Activated naive CD4-positive, alpha-beta T cell treated with anti-CD3 and anti-CD28 coated beads for 36 hours (primary cell): ENCODE data around the gene MAMSTR. TPM values are rescaled to one million over a fixed set of nuclear protein-coding genes. Genes with fewer than 3 reads are reported as not detected.
A peak's percentile ranks its signal among the peaks of the same experiment; 100 is the strongest.
"Not testable (repeated sequence)": the region's sequence is repeated elsewhere in the genome, so short reads cannot be mapped to it uniquely, and the experiment has no call there.

ENCODE experiments used
- CTCF ChIA-PET: fragments of 350-600 bp; sonication (Branson Sonifier 250); formaldehyde crosslinking; loops from one replicate; lab custom pipeline; 2021; ENCODE audit warnings: antibody characterized with exemption; lab: Charles Lee
- DNase-seq: peaks from one replicate; pipeline ENCODE4 v3.0.0-alpha.2; 2020
- H3K27ac Mint-ChIP-seq: one replicate; pipeline ENCODE4 v1.8.0; 2021; ENCODE audit warnings: mild to moderate bottlenecking, mixed read lengths
- H3K27me3 Mint-ChIP-seq: one replicate; pipeline ENCODE4 v1.8.0; 2021; ENCODE audit warnings: low read depth, mixed read lengths
- H3K36me3 Mint-ChIP-seq: one replicate; pipeline ENCODE4 v1.8.0; 2021; ENCODE audit warnings: low read depth, mixed read lengths
- H3K4me1 Mint-ChIP-seq: one replicate; pipeline ENCODE4 v1.8.0; 2021; ENCODE audit warnings: low read depth, mixed read lengths
- H3K4me3 Mint-ChIP-seq: one replicate; pipeline ENCODE4 v1.8.0; 2021; ENCODE audit warnings: mild to moderate bottlenecking, moderate library complexity, mixed read lengths
- H3K9me3 Mint-ChIP-seq: one replicate; pipeline ENCODE4 v1.8.0; 2021; ENCODE audit warnings: mixed read lengths
- intact Hi-C: fragments of 100-400 bp; cut with micrococcal nuclease; formaldehyde crosslinking; loops from one replicate; pipeline ENCODE4 v1.15.1; 2023
- total RNA-seq, 2 experiments: library from RNA; stranded (reverse); gene quantifications; one replicate each; pipeline ENCODE4 v1.2.3, GENCODE V29; 2021

The MAMSTR gene
- total RNA-seq, 2 experiments from 2014 or later: 0.44 to 0.57 TPM

- no peaks in the 10 kb centered on the region for H3K9me3 Mint-ChIP-seq
- intact Hi-C loops: no loop called here
- H3K27ac Mint-ChIP-seq: no peak overlapping the region
- no peaks in the 10 kb centered on the region for H3K4me1 Mint-ChIP-seq
- no peak for DNase-seq
- no peaks in the 10 kb centered on the region for H3K36me3 Mint-ChIP-seq
- no peaks in the 10 kb centered on the region for H3K27me3 Mint-ChIP-seq
- H3K4me3 Mint-ChIP-seq: no peak overlapping the region
- CTCF ChIA-PET: no interaction called here
Observed at GRCh38 chr19:48689449-48689848, 30.1 kb downstream of the MAMSTR start.

DNA sequence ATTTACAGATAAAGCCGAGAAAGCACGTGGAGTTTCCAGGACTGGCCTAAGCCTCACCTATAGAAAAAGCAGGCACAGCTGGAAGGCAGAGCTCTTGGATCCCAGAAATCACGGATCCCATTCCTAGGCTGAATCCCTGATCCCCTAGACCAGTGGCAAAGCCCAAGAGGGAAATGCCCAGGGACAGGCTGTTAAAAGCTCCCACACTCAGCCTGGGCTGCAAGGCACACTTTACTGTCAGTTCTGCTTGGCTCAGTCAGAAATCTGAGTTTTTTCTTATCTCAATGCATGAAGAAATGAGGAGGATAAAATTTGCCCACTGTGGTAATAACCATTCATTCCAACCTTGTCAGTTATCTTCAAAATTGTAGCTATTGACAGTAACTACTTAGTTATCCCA, 31.7 kb downstream of the MAMSTR start:
- no peak overlapping the region for H3K27ac Mint-ChIP-seq
- no peaks in the 10 kb centered on the region for H3K36me3 Mint-ChIP-seq
- no peak overlapping the region for H3K4me3 Mint-ChIP-seq
- no peak for DNase-seq
- CTCF ChIA-PET: interaction anchor here (1.1 to 1.4 kb wide), 3 partner anchors 12 to 108 kb away, joined by 3 read pairs; no protein-coding TSS in a partner anchor
- H3K4me1 Mint-ChIP-seq: no peaks in the 10 kb centered on the region
- H3K27me3 Mint-ChIP-seq: no peaks in the 10 kb centered on the region
- intact Hi-C loops: no loop called here
- H3K9me3 Mint-ChIP-seq: no peaks in the 10 kb centered on the region

- H3K27ac Mint-ChIP-seq, intact Hi-C loops, H3K4me3 Mint-ChIP-seq, H3K36me3 Mint-ChIP-seq, H3K27me3 Mint-ChIP-seq, H3K4me1 Mint-ChIP-seq, H3K9me3 Mint-ChIP-seq, DNase-seq: not testable (repeated sequence)
- CTCF ChIA-PET: interaction anchor here (0.6 to 1.4 kb wide), 2 partner anchors 109 to 352 kb away, joined by 3 read pairs; no protein-coding TSS in a partner anchor
Observed at GRCh38 chr19:48686637-48687036, 32.9 kb downstream of the MAMSTR start.

GRCh38 chr19:48686088-48686487, 33.4 kb downstream of the MAMSTR start:
- H3K9me3 Mint-ChIP-seq: no peaks in the 10 kb centered on the region
- CTCF ChIA-PET: no interaction called here

DNA sequence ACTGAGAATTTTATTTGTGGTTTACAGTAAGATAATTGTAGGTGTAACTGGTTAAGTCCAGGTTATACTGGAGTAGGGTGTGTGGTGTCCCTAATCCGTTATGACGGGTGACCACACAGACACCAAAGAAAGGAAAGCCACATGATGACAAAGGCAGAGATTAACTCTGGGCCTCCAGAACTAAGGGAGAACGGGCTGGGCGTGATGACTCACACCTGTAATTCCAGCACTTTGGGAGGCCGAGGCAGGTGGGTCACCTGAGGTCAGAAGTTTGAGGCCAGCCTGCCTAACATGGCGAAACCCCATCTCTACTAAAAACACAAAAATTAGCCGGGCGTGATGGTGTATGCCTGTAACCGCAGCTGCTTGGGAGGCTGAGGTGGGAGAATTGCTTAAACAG, 33.9 kb downstream of the MAMSTR start:
- H3K9me3 Mint-ChIP-seq: no peaks in the 10 kb centered on the region
- no peaks in the 10 kb centered on the region for H3K27me3 Mint-ChIP-seq
- H3K4me1 Mint-ChIP-seq: no peaks in the 10 kb centered on the region
- intact Hi-C loops: no loop called here
- DNase-seq: no peak
- no peak overlapping the region for H3K4me3 Mint-ChIP-seq
- CTCF ChIA-PET: no interaction called here
- no peak overlapping the region for H3K27ac Mint-ChIP-seq
- H3K36me3 Mint-ChIP-seq: no peaks in the 10 kb centered on the region

More at GRCh38 chr19:48686088-48686487, 33.4 kb downstream of the MAMSTR start:
- intact Hi-C loops: no loop called here
- no peak for DNase-seq
- no peak overlapping the region for H3K27ac Mint-ChIP-seq
- H3K4me1 Mint-ChIP-seq: no peaks in the 10 kb centered on the region
- H3K36me3 Mint-ChIP-seq: no peaks in the 10 kb centered on the region
- H3K4me3 Mint-ChIP-seq: no peak overlapping the region
- H3K27me3 Mint-ChIP-seq: no peaks in the 10 kb centered on the region

GRCh38 chr19:48683349-48683748, 36.2 kb downstream of the MAMSTR start:
- Mint-ChIP-seq H3K9me3 (no peaks in the 10 kb centered on the region), H3K36me3 (no peaks in the 10 kb centered on the region), H3K27ac (no peak overlapping the region), H3K4me3 (peak overlapping the region; percentile 4), H3K4me1 (no peaks in the 10 kb centered on the region), H3K27me3 (no peaks in the 10 kb centered on the region)
- intact Hi-C loops: no loop called here
- CTCF ChIA-PET: interaction anchor here (0.7 kb wide), 1 partner anchor 1469 kb away, joined by 4 read pairs; no protein-coding TSS in a partner anchor
- DNase-seq: peak; percentile 43

DNA sequence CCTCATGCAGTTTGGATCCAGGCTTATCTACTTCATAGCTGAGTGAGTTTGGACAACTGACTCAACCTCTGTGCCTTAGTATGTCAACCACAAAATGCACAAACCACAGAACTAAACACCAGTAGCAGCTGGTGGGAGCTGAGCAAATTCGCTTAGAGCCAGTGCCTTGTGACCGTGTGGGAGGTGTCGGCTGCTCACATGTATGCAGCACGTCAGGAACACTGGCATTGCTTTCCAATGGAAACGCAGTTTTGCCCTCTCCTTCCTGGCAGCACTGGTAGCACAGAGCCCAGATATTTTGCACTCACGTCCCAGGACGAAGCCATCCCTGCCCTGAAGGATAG, 38.4 kb downstream of the MAMSTR start:
- intact Hi-C loops: no loop called here
- no peaks in the 10 kb centered on the region for H3K36me3 Mint-ChIP-seq
- no peaks in the 10 kb centered on the region for H3K27me3 Mint-ChIP-seq
- H3K4me1 Mint-ChIP-seq: no peaks in the 10 kb centered on the region
- no peak overlapping the region for H3K4me3 Mint-ChIP-seq
- no peak for DNase-seq
- H3K9me3 Mint-ChIP-seq: no peaks in the 10 kb centered on the region
- CTCF ChIA-PET: interaction anchor here (1.0 kb wide), 1 partner anchor 32 kb away, joined by 3 read pairs; no protein-coding TSS in a partner anchor
- no peak overlapping the region for H3K27ac Mint-ChIP-seq

DNA sequence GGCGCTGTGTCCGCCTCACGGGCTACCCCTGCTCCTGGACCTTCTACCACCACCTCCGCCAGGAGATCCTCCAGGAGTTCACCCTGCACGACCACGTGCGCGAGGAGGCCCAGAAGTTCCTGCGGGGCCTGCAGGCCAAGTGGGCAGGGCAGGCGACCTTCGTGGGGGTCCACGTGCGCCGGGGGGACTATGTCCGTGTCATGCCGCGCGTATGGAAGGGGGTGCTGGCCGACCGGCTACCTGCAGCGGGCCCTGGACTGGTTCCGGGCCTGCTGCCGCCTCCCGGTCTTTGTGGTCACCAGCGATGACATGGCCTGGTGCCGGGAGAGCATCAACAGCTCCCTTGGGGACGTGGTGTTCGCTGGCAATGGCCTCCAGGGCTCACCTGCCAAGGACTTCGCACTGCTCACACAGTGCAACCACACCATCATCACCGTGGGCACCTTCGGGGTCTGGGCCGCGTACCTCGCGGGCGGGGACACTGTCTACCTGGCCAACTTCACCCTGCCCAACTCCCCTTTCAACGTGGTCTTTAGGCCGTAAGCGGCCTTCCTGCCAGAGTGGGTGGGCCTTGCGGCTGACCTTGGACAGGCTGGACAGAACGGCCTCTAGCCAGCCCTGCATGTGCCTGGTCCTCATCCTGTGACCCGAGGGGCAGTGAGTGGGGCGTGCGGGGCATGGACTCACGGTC, 38.9 kb downstream of the MAMSTR start:
- DNase-seq: no peak
- Mint-ChIP-seq H3K4me3 (no peak overlapping the region), H3K27ac (no peak overlapping the region)

GRCh38 chr19:48680006-48680405, 39.5 kb downstream of the MAMSTR start:
- CTCF ChIA-PET, H3K27ac Mint-ChIP-seq, H3K4me1 Mint-ChIP-seq, H3K36me3 Mint-ChIP-seq, H3K4me3 Mint-ChIP-seq, DNase-seq, H3K27me3 Mint-ChIP-seq, intact Hi-C loops, H3K9me3 Mint-ChIP-seq: not testable (repeated sequence)

More for the DNA sequence above, 38.9 kb downstream of the MAMSTR start:
- no peaks in the 10 kb centered on the region for H3K27me3 Mint-ChIP-seq
- H3K9me3 Mint-ChIP-seq: no peaks in the 10 kb centered on the region
- no peaks in the 10 kb centered on the region for H3K4me1 Mint-ChIP-seq
- CTCF ChIA-PET: interaction anchor here (1.0 kb wide), 1 partner anchor 32 kb away, joined by 3 read pairs; no protein-coding TSS in a partner anchor
- intact Hi-C loops: no loop called here
- no peaks in the 10 kb centered on the region for H3K36me3 Mint-ChIP-seq

DNA sequence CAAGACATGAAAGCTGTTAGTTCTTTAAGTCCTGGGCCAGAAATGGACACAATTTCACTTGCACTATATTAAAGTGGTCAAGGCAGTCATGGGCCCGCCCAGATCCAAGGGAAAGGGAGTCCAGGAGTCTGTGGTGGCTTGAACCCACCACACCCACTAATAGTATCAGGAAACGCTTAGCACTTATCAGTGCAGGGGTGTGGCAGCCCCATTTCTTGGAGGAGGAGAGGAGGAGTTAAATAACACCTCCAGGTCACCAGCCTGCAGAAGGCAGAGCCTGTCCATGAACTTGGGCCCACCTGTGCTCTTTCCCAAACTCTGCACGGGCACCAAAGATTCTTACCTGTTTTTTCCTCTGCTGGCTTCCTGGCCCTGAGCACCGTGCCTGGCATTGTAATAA, 41.3 kb downstream of the MAMSTR start:
- CTCF ChIA-PET: interaction anchor here (0.7 to 1.2 kb wide), 3 partner anchors 12 to 404 kb away, joined by 3 to 5 read pairs (median 3); partner anchors contain the start of gene CA11
- no peak for DNase-seq
- H3K36me3 Mint-ChIP-seq: no peaks in the 10 kb centered on the region

GRCh38 chr19:48676887-48677286, 42.6 kb downstream of the MAMSTR start:
- DNase-seq: no peak
- intact Hi-C loops: no loop called here
- Mint-ChIP-seq H3K9me3 (no peaks in the 10 kb centered on the region), H3K27me3 (no peaks in the 10 kb centered on the region), H3K4me3 (no peak overlapping the region), H3K36me3 (no peaks in the 10 kb centered on the region), H3K4me1 (peaks cover 5% of the 10 kb centered on the region), H3K27ac (no peak overlapping the region)
- CTCF ChIA-PET: interaction anchor here (1.4 kb wide), 1 partner anchor 187 kb away, joined by 9 read pairs; no protein-coding TSS in a partner anchor

More for the DNA sequence above, 41.3 kb downstream of the MAMSTR start:
- Mint-ChIP-seq H3K27me3 (no peaks in the 10 kb centered on the region), H3K4me3 (no peak overlapping the region), H3K9me3 (no peaks in the 10 kb centered on the region), H3K4me1 (peaks cover 5% of the 10 kb centered on the region), H3K27ac (no peak overlapping the region)
- intact Hi-C loops: no loop called here

DNA sequence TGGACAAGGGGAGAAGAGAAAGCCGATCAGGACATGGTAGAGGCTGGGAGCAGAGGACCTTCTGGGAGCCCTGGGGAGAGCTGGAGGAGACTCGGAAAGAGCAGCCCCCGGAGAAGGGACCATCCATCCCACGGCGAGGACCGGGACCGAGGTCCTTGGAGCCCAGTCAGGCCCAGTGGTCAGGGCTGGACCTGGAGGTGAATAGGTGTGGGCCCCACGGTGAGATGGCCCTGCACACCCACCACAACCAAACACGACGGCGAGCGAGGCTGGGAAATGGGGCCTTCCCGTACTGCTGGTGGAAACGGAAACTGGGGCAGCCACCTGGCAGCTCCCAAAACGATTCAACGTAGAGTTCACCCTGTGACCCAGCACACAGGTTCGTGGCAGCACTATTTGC, 43.0 kb downstream of the MAMSTR start:
- peaks cover 5% of the 10 kb centered on the region for H3K4me1 Mint-ChIP-seq

More for the DNA sequence above, 43.0 kb downstream of the MAMSTR start:
- intact Hi-C loops: no loop called here
- no peaks in the 10 kb centered on the region for H3K36me3 Mint-ChIP-seq
- no peak overlapping the region for H3K4me3 Mint-ChIP-seq
- DNase-seq: no peak
- H3K9me3 Mint-ChIP-seq: no peaks in the 10 kb centered on the region
- CTCF ChIA-PET: interaction anchor here (1.4 to 2.7 kb wide), 2 partner anchors 16 to 186 kb away, joined by 9 read pairs; no protein-coding TSS in a partner anchor
- no peak overlapping the region for H3K27ac Mint-ChIP-seq
- H3K27me3 Mint-ChIP-seq: no peaks in the 10 kb centered on the region
